AG04450 (cell line): ENCODE measurements around the gene WDFY2. TPM values are rescaled to one million over a fixed set of nuclear protein-coding genes. Genes with fewer than 3 reads are reported as not detected.

Experiments used
- CTCF ChIA-PET: fragments of 300-600, 350-600 bp; formaldehyde crosslinking; extraction: SDS; loops from one replicate; lab custom pipeline; 2022; ENCODE audit warnings: antibody characterized with exemption, inconsistent platforms; lab: Charles Lee
- POLR2A ChIA-PET: fragments of 350-600 bp; formaldehyde crosslinking; extraction: SDS; loops from one replicate; lab custom pipeline; 2021; ENCODE audit warnings: antibody characterized with exemption, inconsistent platforms; lab: Yijun Ruan, JAX
- DNase-seq: peaks from one replicate; pipeline ENCODE4 v3.0.0-alpha.2; 2011; ENCODE audit warnings: low read depth, low spot score
- H3K27ac ChIP-seq: one replicate; pipeline ENCODE4 v1.5.1; 2012; ENCODE audit warnings: low read depth, low read length, control low read depth
- H3K27me3 ChIP-seq: one replicate; pipeline ENCODE4 v1.6.0; 2012; ENCODE audit warnings: low read length; ENCODE audit not compliant: control insufficient read depth, insufficient read depth
- H3K4me3 ChIP-seq: 2 replicates; pipeline ENCODE4 v1.5.1; 2011; ENCODE audit warnings: mild to moderate bottlenecking, low read depth, low read length, control low read depth
- H3K9me3 ChIP-seq: 2 replicates; pipeline ENCODE4 v1.5.1; 2012; ENCODE audit warnings: low read length; ENCODE audit not compliant: control insufficient read depth, insufficient read depth
- CTCF ChIP-seq: IDR thresholded peaks from 2 replicates; pipeline ENCODE4 v1.5.1; 2011; ENCODE audit warnings: low read depth, low read length, control low read depth, inconsistent platforms
- polyA plus RNA-seq: library from polyadenylated mRNA; depleted of rRNA; stranded (reverse); fragments of >200 nt; gene quantifications from 2 replicates; pipeline ENCODE4 v1.2.3, GENCODE V29; 2011

The WDFY2 gene
- polyA plus RNA-seq, 1 experiment: 6.3 TPM

- Histone ChIP-seq H3K4me3 (no peak overlapping the region), H3K9me3 (no peaks in the 10 kb centered on the region; the same call in 1 of the 2 replicates), H3K27me3 (peaks cover 7% of the 10 kb centered on the region), H3K27ac (no peak overlapping the region)
- ChIA-PET POLR2A (no interaction called here), CTCF (interaction anchor here (0.8 to 2.0 kb wide), 3 partner anchors 8 to 367 kb away, joined by 3 to 5 read pairs (median 4); no protein-coding TSS in a partner anchor)
- TF ChIP-seq CTCF: no peak
- no peak for DNase-seq
Observed at GRCh38 chr13:51801631-51802099, 217.4 kb downstream of the WDFY2 start.

DNA sequence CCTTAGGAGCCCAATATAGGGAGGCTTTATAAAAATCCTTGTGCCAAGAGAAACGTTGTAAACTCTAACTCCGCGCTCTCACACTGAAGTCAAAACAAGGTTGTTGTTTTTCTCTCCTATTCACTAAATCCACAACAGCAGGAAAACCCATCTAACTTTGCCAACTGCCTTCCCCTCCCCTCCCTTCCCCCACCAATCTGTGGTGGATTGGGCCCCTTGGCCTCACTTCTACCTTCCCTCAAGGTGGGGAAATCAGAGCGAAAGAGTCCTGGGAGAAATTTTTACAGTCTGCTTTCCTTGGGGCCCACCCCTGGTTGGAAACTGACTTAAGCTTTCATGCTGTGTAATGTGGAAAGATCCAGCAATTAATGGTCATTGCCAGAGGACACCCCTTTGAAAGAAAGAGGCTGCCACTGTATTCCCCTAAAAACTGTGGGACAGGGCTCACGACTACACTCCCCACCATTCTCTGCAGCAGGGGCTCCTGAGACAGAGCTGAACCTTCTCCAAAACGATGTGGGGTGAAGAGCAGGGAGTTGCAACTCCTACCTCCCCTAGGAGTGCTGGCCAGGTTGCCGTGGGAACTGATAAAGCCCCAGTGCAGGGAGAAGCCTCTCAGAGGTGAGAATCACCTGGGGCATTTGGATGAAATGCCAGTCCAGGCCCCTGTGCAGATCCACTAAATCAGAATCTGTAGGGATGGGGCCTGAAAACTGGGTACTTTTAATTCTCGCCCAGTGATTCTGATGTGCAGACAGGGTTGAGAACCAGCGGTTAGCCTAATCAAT is 218.6 kb downstream of the WDFY2 start:
- ChIA-PET POLR2A (interaction anchor here (0.6 kb wide), 2 partner anchors 70 to 667 kb away, joined by 4 read pairs; no protein-coding TSS in a partner anchor), CTCF (interaction anchor here (1.1 to 1.6 kb wide), 2 partner anchors 10 to 12 kb away, joined by 4 read pairs; no protein-coding TSS in a partner anchor)
- Histone ChIP-seq H3K27me3 (peaks cover 7% of the 10 kb centered on the region), H3K9me3 (no peaks in the 10 kb centered on the region; the same call in 1 of the 2 replicates), H3K4me3 (peak overlapping the region; percentile 76), H3K27ac (no peak overlapping the region)
- DNase-seq: no peak
- no peak for TF ChIP-seq CTCF

- TF ChIP-seq CTCF: no peak
- ChIA-PET CTCF (interaction anchor here (1.6 kb wide), 1 partner anchor 12 kb away, joined by 4 read pairs; no protein-coding TSS in a partner anchor), POLR2A (interaction anchor here (0.6 kb wide), 1 partner anchor 77 kb away, joined by 3 read pairs; no protein-coding TSS in a partner anchor)
- Histone ChIP-seq H3K4me3 (peak within 1 kb of the TSS; percentile 76), H3K9me3 (no peaks in the 10 kb centered on the region; the same call in 1 of the 2 replicates), H3K27ac (peak within 1 kb of the TSS; percentile 11), H3K27me3 (peaks cover 9% of the 10 kb centered on the region)
- no peak for DNase-seq
Observed at GRCh38 chr13:51803422-51804294, 219.4 kb downstream of the WDFY2 start, which contains the start of gene DHRS12. Gene DHRS12, minus strand, starts transcription at chr13:51804163. Its CDS starts 4,504 bp downstream, at chr13:51799659.

DNA sequence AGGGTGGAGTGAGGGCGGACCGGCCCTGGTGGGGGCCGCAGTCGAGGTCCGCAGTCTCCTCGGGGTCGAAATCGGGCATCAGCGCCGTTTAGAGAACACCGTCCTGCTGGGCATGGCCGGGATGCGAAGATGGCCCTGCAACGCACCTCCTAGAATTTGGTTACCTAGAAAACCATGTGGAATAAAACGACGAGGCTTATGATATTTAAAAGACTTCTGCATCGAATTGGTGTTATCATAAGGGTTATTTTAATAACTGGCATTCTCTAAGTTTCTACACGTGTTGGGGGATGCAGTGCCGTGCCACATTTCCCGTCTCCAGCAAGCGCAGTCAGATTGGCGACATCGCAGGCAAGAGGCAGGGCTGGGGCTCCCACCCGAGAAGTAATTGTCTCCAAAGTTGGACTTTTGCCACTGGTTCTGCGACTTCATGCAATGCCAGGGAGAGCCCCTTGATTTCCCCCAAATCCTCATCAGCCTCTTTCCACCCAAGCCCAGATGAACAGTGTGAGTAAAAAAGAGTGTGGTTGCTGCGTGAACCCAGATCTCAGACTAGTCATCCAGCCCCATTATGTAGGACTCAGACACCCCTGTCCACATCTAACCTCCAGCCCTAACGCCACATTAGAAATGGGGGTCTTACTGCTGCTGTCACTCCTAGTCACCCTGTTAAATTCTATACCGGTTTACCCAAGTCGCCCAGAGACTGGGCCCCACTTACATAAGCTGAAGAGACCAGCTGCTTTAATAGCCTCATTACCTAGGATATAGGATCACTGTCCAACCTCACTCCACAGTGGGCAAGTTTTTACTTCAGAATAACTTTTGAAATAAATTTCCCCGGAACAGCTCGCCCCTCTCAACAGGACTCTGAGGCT is 220.3 kb downstream of the WDFY2 start:
- CTCF ChIA-PET: interaction anchor here (0.6 to 1.7 kb wide), 2 partner anchors 11 to 529 kb away, joined by 4 to 15 read pairs; no protein-coding TSS in a partner anchor
- POLR2A ChIA-PET: no interaction called here
- Histone ChIP-seq H3K27me3 (peaks cover 5% of the 10 kb centered on the region), H3K27ac (no peak overlapping the region), H3K9me3 (no peaks in the 10 kb centered on the region; the same call in 1 of the 2 replicates), H3K4me3 (peak overlapping the region; percentile 76)
- DNase-seq: no peak
- no peak for TF ChIP-seq CTCF
